Prostate gland (tissue), 2 donors: ENCODE measurements around the gene GALNT15. TPM values are rescaled to one million over a fixed set of nuclear protein-coding genes. Genes with fewer than 3 reads are reported as not detected.

ENCODE experiments used
- DNase-seq: peaks from one replicate; pipeline ENCODE4 v3.0.0-alpha.2; 2019; ENCODE audit warnings: low spot score
- H3K27ac ChIP-seq, 2 donors: fragments of 200-600 bp; sonication (generic); 2 replicates each; pipeline ENCODE4 v1.5.1; 2017 to 2019
- H3K27me3 ChIP-seq: fragments of 200-600 bp; sonication (generic); replicated peaks from 2 replicates; pipeline ENCODE4 v1.5.1; 2019; ENCODE audit not compliant: insufficient read depth
- H3K36me3 ChIP-seq, 2 donors: fragments of 200-600 bp; sonication (generic); 1 replicate in 1 of 2; 2 replicates in 1 of 2; pipeline versions ENCODE4 v1.5.1 to v1.8.1; 2017 to 2019
- H3K4me1 ChIP-seq: fragments of 200-600 bp; sonication (generic); replicated peaks from 2 replicates; pipeline ENCODE4 v1.5.1; 2019
- H3K4me3 ChIP-seq, 2 donors: fragments of 200-600 bp; sonication (generic); 2 replicates each; pipeline ENCODE4 v1.5.1; 2017 to 2019
- H3K9me3 ChIP-seq: fragments of 200-600 bp; sonication (generic); 2 replicates; pipeline ENCODE4 v1.5.1; 2017
- CTCF ChIP-seq, 4 experiments: fragments of 200-600 bp in 2 of 4; fragments of 450-650 bp in 2 of 4; sonication (generic) in 2 of 4; IDR thresholded peaks; 1 replicate in 3 of 4; 2 replicates in 1 of 4; pipeline ENCODE4 v1.5.1; 2016 to 2019; ENCODE audit warnings: antibody characterized with exemption in 4 of 4, mild to moderate bottlenecking in 2 of 4, moderate library complexity in 2 of 4
- POLR2A ChIP-seq: fragments of 450-650 bp; IDR thresholded peaks from one replicate; pipeline ENCODE4 v1.6.1; 2016; ENCODE audit warnings: antibody characterized with exemption, mild to moderate bottlenecking
- POLR2AphosphoS5 ChIP-seq: sonication (generic); formaldehyde crosslinking; IDR thresholded peaks from one replicate; pipeline ENCODE4 v1.6.1; 2017; ENCODE audit warnings: antibody characterized with exemption
- WGBS: methylation state at CpG from one replicate; pipeline ENCODE4 v1.1.5; 2018; 5-methylcytosine and 5-hydroxymethylcytosine counted together
- intact Hi-C: fragments of 100-400 bp; cut with DNase I; formaldehyde crosslinking; loops from one replicate; pipeline ENCODE4 v1.14.2; 2022
- total RNA-seq, 2 donors: library from RNA; depleted of rRNA; stranded (reverse); fragments of >200 nt; gene quantifications; one replicate each; pipeline ENCODE4 v1.1.0, GENCODE V29; 2016

Gene GALNT15
- total RNA-seq, 2 donors from 2014 or later: 6.0 to 7.6 TPM

GRCh38 chr3:16204751-16205150 is 30.3 kb downstream of the GALNT15 start:
- no peaks in the 10 kb centered on the region for H3K4me1 ChIP-seq
- intact Hi-C loops: no loop called here
- no peak overlapping the region for H3K4me3 ChIP-seq
- no peak overlapping the region for H3K27ac ChIP-seq
- no peaks in the 10 kb centered on the region for H3K27me3 ChIP-seq
- no peak for DNase-seq
- TF ChIP-seq POLR2AphosphoS5: no peak
- TF ChIP-seq POLR2A: no peak
- TF ChIP-seq CTCF (IDR thresholded peaks at IDR 0.05): no peak
- 94% methylated on average over 14 of the region's 14 CpGs for WGBS
- no peaks in the 10 kb centered on the region for H3K36me3 ChIP-seq
- H3K9me3 ChIP-seq: no peaks in the 10 kb centered on the region

GRCh38 chr3:16205156-16205870 is 30.8 kb downstream of the GALNT15 start:
- Histone ChIP-seq H3K27ac (no peak overlapping the region), H3K27me3 (no peaks in the 10 kb centered on the region), H3K9me3 (no peaks in the 10 kb centered on the region), H3K4me1 (no peaks in the 10 kb centered on the region), H3K36me3 (no peaks in the 10 kb centered on the region), H3K4me3 (no peak overlapping the region)
- intact Hi-C loops: no loop called here
- WGBS: 39% methylated on average over 11 of the region's 11 CpGs
- TF ChIP-seq CTCF (IDR thresholded peaks at IDR 0.05): no peak
- TF ChIP-seq POLR2A: no peak
- no peak for DNase-seq

GRCh38 chr3:16207031-16207430 is 32.6 kb downstream of the GALNT15 start:
- TF ChIP-seq POLR2AphosphoS5: no peak
- no peak for TF ChIP-seq POLR2A
- no peak for TF ChIP-seq CTCF (IDR thresholded peaks at IDR 0.05)
- intact Hi-C loops: no loop called here
- no peaks in the 10 kb centered on the region for H3K9me3 ChIP-seq
- H3K27ac ChIP-seq: no peak overlapping the region
- H3K4me3 ChIP-seq: no peak overlapping the region
- H3K36me3 ChIP-seq: no peaks in the 10 kb centered on the region
- no peaks in the 10 kb centered on the region for H3K4me1 ChIP-seq
- no peak for DNase-seq
- H3K27me3 ChIP-seq: no peaks in the 10 kb centered on the region

GRCh38 chr3:16211176-16211904 is 36.9 kb downstream of the GALNT15 start:
- TF ChIP-seq POLR2AphosphoS5: no peak
- TF ChIP-seq CTCF (IDR thresholded peaks at IDR 0.05): no peak
- no peak for TF ChIP-seq POLR2A
- Histone ChIP-seq H3K4me1 (no peaks in the 10 kb centered on the region), H3K9me3 (no peaks in the 10 kb centered on the region), H3K27ac (no peak overlapping the region), H3K27me3 (no peaks in the 10 kb centered on the region), H3K36me3 (no peaks in the 10 kb centered on the region), H3K4me3 (no peak overlapping the region)
- DNase-seq: no peak
- intact Hi-C loops: no loop called here
- WGBS: 87% methylated on average over 9 of the region's 9 CpGs

- intact Hi-C loops: no loop called here
- H3K4me3 ChIP-seq: no peak overlapping the region
Observed at GRCh38 chr3:16214366-16214765, 39.9 kb downstream of the GALNT15 start.

More at GRCh38 chr3:16214366-16214765, 39.9 kb downstream of the GALNT15 start:
- TF ChIP-seq CTCF (IDR thresholded peaks at IDR 0.05): no peak
- no peak for TF ChIP-seq POLR2A
- no peak for TF ChIP-seq POLR2AphosphoS5
- DNase-seq: no peak
- Histone ChIP-seq H3K9me3 (no peaks in the 10 kb centered on the region), H3K27ac (no peak overlapping the region), H3K36me3 (no peaks in the 10 kb centered on the region), H3K27me3 (no peaks in the 10 kb centered on the region), H3K4me1 (no peaks in the 10 kb centered on the region)
- 83% methylated on average over 4 of the region's 4 CpGs for WGBS
